Measurements from ENCODE around the gene PNPT1. TPM values are rescaled to one million over a fixed set of nuclear protein-coding genes. Genes with fewer than 3 reads are reported as not detected.
"Not testable (repeated sequence)": the region's sequence is repeated elsewhere in the genome, so short reads cannot be mapped to it uniquely, and the experiment has no call there.

The PNPT1 gene
- 16.0 and 16.2 TPM in 2 replicates for total RNA-seq

DNA sequence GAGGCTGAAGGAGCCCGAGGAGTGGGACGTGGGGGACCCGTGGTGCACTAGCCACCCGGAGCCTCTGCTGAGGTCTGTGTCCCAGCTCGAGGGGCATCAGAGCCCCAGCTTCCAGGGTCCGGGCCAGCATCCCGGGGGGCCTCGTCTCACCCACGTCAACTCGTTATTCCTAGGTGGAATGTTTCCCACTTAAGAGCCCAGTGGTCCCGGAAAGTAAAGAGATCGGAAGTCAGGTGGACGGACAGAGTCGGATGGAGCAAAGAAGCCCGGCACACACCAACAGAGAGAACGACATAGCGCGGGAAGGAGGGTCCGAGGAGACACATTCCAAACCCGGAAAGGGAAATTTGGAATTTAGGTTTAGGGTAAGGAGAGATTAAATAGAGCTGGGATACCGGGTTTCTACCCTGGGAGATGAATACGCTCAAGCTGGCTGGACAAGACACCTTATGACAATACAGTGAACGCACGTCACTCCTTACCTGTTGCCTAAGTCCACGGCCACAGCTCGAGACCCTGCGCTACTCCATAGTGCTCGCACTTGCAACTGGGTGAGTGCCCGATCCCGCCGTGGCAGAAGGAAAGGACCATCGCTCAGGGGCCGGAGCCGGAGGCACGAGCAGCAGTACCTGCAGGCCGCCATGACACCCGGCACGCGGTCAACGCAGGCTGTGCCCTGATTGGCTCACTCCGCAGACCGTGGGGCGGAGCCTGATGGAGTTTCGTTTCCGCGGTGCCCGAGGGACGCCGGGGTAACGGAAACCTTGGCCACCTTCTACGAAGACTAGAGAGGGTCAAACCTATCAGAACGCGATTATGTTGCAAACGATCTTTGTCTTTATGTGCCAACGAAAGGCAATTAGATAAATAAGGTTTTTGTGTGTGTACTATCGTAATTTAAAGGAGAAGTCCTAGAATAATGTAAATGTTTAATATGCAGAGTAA lies at the start of gene PNPT1:
PNPT1 (minus strand) TSS at position 664 of the 945 bp plus-strand sequence; CDS start at position 643, 21 bp downstream.
- DNase-seq (ENCODE audit: low read depth in 2 of 2): peak; percentile 86 to 89

DNA sequence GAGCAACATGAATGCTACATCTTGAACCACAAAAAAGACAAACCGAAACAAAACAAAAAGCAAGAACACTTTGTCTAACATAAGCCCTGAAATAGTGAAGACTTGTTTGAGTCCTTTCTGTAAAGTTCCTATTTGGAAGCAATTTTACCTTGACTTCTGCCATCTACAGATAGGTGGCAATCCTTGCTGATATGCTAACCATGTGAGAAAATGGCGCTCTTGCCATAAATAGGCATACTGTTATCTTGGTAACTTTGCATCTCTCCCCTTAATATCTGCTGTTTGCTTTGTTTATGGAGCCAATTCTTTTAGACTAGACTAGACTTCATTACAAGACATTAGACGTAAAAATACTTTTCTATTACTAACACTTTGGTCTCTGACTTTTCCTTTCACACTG lies 49.4 kb upstream of the PNPT1 start:
- no peak for DNase-seq (ENCODE audit: low read depth in 2 of 2)

DNA sequence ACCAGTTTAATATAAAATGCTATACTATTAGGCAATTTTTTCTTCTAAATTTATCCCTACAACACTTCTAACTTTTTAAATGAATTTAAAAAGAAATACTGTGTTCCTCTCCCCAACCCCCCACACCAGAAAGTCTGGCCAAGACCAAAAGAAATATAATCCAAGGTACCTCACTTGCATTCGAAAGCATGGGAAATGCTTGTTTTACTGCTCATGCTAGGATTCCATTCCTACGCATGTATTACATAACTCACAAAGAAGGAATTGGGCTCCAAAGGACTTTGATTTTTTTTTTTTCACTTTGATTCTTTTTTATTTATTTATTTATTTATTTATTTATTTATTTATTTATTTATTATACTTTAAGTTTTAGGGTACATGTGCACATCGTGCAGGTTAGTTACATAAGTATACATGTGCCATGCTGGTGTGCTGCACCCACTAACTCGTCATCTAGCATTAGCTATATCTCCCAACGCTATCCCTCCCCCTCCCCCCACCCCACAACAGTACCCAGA lies 42.4 kb upstream of the PNPT1 start:
- not testable (repeated sequence) for DNase-seq (ENCODE audit: low read depth in 2 of 2)

DNA sequence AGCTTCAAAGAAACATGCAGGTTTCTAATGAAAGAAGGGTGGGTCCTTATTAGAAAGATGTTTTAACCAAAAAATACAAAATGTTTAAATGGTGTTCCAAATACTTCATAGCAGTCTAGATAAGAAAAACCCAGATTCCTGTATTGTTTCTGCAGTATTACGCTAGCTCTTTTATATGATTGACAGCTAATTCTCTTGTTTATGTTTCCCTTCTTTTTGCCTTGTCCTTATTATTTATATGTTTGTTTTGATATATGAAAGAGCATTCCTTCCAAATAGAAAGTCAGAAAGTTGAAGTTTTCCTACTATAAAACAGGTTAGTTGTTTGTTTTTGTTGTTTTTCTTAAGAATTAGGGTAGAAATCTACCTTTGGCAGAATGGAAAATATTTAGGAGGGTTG lies 41.1 kb upstream of the PNPT1 start:
- no peak for DNase-seq (ENCODE audit: low read depth in 2 of 2)

DNA sequence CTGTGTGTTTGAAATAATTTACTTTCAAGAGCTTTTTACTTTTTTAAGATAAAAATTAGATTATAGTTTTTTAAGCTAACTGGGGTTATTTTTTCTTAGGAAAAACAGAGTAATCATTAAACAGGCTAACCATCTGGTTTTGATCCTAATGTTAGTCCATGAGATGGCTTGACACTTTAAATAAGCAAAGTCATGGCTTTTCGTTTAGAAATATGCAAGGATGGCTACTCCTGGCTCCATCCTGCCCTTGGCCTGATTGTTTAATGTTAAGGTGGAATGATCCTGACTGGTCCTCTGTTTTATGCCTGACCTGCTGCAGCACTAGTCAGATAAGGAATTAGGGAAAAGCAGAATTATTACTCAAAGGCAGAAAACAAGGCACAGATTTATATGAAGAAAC lies 39.7 kb upstream of the PNPT1 start:
- no peak for DNase-seq (ENCODE audit: low read depth in 2 of 2)

DNA sequence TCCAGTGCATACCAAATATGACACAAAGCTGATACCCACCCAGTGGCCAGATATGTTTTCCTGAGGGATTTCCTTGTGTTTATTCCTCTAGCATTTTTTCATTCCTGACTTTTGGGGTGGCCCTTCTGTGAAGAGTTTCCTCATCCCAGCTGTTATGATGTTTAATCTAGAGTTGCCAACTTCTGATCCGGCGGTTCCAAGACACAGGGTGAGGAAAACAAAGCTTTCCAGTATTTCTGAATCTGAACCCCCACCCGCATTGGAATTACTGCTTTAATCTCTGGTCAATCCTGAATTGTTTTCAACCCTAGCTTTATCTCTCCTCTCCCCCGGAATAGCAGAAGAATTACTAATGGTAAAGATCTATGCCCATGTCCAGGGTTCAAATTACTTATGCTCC lies 39.2 kb upstream of the PNPT1 start:
- DNase-seq (ENCODE audit: low read depth in 2 of 2): no peak

DNA sequence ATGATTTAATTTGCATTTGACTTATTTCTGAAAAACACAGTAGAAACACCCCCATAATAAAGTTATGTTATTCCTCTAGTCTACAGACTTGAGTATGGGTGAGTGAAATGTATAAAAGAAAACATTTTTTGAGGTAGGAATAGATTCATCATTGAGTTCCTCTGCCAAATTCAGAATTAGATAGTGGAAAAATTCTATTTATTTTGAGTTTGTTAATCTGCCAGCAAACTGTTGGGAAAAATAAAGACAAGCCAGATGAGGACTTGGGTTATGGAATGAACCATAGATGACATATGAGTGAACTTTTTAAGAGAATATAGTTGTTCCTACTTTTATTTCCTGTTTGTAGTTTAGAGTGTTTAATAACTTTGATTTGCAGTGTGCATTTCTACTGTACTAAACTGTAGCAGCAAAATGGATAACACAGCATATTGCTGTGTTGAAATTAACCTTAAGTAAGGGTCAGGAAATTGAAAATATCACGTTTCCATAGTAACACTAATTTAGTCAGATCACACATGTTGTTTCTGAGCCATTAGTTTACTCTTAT lies 35.6 kb upstream of the PNPT1 start:
- DNase-seq (ENCODE audit: low read depth in 2 of 2): peak in 1 of 2 donors; percentile 18

DNA sequence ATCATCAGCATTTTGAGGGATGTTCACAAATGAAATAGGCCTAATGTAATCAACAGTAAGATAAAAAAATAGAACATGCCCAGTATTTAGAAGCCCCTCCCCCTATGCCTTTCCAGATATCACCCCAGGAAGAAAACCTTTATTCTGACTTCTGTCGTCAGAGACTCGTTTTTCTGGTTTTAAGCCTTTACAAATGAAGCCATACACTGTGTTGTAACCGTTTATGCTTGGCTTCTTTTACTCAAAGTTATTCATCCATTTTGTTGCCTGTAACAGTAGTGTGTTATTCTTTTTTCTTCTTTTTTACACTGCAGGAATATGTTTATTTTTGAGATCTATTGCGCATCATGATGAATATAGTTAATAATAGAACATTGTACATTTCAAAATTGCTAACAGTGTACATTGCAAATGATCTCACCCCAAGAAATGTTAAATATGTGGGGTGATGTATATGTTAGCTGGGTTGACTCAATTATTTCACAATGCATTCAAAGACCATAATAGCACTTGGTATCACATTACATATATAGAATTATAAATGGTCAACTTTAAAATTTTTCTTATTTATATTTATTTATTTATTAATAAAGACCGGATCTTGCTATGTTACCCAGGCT lies 28.1 kb upstream of the PNPT1 start:
- no peak for DNase-seq (ENCODE audit: low read depth in 2 of 2)

DNA sequence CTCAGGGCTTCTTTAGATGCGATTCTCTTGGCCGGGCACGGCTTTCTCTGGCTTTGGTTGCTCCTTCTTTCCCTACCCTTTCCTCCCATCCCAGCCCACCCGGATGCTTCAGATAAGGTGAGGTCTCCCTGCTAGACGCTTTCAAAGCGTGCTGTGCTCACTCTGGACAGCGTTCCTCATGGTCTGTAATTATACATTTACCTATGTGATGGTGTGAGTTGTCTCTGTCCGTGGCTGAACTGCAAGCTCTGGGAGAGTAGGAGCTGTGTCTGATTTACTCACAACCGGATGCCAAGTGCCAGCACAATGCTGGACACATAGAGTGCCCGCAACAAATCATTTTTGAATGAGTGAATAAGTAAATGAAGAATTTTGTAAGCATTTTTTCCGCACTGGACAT lies 26.8 kb upstream of the PNPT1 start:
- DNase-seq (ENCODE audit: low read depth in 2 of 2): no peak

DNA sequence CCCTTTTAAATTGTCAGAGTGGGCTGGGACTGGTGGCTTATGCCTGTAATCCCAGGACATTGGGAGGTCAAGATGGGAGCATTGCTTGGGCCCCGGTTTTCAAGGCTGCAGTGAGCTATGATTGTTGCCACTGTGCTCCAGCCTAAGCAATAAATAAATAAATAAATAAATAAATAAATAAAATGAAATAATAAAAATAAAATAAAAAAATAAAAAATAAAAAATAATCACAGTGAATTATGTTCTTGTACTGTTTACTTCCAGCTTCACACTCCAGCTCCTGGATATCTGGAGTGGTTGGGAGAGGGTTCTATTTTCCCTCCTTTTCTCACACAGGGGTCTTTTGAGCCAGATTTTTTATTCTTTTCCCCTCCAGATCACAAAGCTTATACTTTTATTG lies 26.2 kb upstream of the PNPT1 start:
- DNase-seq (ENCODE audit: low read depth in 2 of 2): no peak

DNA sequence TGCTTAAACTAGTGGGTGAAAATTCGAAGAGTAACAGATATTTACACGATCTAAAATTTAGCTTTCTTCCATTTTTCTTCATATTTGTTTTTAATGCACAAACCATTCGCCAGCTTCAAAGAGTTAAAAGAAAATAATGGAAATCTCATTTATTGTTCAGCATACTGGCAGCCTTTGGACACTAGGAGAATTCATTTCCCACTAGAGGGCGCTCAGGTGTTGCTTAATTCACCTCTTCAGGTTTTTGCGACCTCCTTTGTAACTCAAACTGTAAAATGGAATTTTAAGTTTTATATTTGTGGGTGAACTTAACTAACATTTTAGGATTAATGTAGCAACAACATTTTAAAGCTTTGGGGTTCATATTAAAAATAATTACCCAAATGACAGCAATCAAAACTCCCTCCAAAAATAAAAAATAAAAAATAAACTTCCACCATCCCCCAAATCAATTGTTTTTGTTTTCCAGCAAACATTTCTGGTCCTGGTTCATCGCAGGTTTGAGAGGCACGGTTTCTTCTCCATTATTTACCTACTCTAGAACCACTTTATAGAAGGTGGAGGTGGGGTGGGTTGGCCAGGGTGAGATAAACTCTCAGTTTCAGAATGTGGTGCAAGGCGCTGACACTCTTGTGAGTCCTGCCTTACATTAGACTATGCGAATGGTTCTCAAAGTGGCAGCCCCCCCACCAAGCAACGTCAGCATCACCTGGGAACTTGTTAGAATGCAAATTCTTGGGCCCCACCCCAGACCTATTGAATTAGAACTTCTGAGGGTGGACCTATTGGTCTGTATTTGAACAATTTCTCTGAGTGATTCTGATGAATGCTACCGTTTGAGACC lies 24.7 kb upstream of the PNPT1 start:
- peak; percentile 63 to 79 for DNase-seq (ENCODE audit: low read depth in 2 of 2)

DNA sequence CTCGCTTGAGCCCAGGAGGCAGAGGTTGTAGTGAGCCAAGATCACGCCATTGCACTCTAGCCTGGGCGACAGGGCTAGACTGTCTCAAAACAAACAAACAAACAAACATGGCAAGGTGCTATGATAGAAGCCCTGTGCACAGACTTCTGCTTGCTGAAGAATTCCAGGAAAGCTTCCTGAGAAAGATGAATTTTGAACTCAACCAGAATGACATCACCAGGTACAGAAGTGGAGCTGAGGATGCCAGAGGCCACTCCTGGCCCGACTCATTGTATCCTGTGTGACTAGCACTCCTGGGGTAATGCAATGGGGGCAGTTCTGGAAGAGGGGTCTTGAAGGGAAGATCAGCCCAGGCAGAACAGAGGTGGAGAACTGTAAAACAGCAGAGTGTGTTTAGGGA lies 22.0 kb upstream of the PNPT1 start:
- no peak for DNase-seq (ENCODE audit: low read depth in 2 of 2)

DNA sequence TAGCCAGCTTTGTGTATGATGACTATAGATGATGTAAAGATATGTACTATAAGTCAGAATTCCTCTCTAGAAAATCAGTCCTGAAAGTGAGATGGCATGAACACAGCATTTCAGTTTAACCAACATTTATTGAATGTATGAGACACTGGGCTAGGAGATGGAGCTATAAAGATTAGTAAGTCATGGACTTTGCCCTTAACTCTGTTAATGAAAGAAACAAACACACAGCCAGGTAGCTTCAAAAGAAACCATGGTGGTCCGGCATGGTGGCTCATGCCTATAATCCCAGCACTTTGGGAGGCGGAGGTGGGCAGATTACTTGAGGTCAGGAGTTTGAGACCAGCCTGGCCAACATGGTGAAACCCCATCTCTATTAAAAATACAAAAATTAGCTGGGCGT lies 21.5 kb upstream of the PNPT1 start:
- not testable (repeated sequence) for DNase-seq (ENCODE audit: low read depth in 2 of 2)

DNA sequence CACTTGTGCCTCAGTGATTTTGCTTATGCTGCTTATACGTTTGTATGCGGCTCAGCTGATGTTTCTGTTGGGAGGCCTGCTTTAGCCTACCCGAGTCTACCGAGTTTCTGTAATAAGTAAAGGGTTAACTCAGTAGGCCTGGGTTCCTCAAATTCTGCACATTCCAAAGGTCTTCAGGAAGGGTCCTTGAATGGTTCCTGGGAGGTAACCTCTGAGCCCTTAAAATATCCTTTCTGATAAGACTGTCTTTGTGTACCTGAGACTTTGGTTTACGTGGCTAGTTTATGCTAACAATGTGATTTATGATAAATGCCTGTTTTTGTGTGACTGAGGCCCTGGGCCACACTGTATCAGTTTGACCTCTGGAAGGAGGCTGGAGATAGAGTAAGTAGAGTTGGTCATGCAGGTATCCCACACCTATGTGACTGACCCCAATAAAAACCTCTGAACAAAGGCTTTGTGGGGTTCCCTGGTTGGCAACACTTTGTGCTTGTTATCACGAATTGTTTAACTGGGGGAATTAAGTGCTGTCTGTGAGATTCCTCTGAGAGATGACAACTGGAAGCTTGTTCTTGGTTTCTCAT lies 18.9 kb upstream of the PNPT1 start:
- DNase-seq (ENCODE audit: low read depth in 2 of 2): no peak

DNA sequence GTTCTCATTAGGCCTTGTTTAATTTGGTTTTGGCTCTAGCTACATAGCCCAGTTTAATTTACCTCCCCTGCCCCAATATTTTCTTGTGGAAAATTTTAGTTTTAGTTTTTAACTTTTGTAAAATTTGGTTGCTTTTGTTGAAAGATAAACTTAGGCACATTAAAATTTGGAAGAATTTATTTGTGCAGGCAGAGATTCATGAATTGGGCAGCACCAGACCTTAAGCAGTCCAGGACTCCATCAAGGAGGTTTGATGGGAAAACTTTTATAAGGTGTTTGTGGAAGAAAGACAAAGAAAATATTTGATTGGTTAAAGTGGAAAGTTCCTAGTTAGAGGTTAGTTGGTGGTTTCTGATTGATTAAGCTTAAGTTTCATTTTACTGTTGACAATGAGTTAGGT lies 16.4 kb upstream of the PNPT1 start:
- DNase-seq (ENCODE audit: low read depth in 2 of 2): no peak

DNA sequence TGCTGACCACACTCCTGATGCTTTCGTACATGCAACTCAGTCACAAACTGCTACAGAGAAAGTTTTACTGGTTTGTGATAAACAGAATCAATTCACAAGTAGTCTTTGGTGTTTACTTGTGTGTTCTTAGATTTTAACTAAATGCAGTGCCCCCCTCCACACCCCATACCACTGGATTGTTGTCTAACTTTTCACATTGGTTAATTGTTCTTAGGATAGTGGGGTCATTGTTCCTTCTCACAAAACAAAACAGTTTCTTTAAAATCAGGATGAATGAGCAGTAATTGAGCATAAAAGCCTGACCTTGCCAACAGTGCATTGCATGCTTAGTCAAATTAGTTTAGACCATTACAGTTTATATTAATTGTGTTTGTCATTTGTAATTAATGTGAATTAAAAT lies 14.1 kb upstream of the PNPT1 start:
- DNase-seq (ENCODE audit: low read depth in 2 of 2): no peak

DNA sequence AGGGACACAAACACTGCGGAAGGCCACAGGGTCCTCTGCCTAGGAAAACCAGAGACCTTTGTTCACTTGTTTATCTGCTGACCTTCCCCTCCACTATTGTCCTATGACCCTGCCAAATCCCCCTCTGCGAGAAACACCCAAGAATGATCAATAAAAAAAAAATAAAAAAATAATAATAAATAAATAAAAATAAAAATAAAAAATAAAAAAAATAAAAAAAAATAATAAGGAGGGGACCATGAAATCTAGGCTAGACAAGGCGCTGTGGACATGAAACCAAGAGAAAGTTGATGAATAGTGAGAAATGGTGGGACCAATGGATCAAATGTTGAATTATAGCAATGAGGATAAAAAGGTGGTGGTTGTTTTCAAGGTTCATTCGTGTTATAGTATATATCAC lies 12.6 kb upstream of the PNPT1 start:
- DNase-seq (ENCODE audit: low read depth in 2 of 2): not testable (repeated sequence)

DNA sequence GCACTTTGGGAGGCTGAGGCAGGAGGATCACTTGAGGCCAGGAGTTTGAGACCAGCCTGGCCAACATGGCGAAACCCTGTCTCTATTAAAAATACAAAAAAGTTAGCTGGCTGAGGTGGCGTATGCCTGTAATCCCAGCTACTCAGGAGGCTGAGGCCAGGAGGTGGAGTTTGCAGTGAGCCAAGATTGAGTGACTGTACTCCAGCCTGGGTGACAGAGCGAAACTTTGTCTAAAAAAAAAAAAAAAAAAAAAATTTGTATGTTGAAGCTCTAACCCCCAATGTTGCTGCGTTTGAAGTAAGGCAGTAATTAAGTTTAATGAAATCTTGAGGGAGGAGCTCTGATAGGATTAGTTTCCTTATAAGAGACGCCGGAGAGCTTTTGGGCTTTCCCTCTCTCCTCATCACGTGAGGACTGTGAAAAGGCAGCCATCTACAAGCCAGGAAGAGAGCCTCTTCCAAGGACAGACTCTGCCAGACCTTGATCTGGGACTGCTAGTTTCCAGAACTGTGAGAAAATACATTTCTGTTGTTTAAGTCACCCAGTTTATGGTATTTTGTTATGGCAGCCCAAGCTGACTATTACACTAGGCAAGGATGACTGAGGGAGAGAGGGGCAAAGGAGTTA lies 11.5 kb upstream of the PNPT1 start:
- no peak for DNase-seq (ENCODE audit: low read depth in 2 of 2)

DNA sequence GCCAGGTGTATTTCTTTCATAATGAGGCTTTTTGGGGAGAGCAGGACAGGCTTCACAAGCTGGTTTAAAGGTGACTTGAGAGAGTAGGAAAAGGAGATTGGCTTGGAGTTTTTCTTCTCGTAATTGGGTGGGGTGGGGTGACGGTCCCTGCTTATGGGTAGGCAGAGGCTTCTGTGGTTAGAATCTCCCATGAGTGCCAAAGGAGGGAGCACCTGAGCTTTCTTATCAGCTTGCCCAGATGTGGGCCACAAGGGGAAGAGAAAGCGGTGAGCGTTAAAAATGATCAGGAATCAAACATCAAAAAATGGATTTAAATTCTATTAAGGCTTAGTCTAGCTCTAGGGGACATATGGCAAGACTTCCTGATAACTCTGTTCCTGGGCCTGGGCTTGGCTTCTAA lies 9.7 kb upstream of the PNPT1 start:
- no peak for DNase-seq (ENCODE audit: low read depth in 2 of 2)

DNA sequence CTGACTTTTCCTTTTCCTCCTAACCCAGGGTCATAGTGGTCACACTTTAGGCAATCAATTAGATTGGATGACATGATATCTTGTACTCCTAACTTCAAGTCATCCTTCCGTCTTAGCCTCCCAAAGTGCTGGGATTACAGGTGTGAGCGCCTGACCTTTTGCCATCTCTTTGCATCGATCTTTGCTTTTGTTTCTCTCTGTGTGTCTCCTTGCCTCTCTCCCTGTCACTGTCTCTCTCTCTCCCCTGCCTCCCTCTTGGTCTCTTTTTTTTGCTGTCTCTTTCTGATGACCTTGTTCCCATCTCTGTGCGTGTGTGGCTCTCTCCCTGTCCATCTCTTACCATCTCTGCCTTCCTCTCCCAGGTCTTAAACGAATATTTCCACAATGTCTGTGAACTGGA lies 904 bp downstream of the PNPT1 start:
- not testable (repeated sequence) for DNase-seq (ENCODE audit: low read depth in 2 of 2)

DNA sequence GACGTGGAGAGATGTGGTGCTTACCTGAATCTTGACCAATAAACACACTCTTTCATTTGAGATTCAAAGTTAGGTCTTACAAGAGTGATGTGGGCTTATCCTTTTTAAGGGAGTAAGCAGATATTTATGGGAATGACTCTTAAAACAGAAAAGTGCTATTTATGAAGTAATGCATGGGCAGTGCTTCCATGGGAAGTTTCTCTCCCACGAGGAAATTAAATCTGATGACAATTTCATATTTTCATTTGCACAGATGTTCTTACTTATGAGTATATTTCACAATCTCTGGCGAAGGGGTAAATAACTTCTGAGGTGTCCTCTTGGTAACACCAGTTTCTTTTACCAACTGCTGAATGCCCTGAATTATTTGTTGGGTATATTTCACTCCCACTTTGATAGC lies 21.0 kb downstream of the PNPT1 start:
- DNase-seq (ENCODE audit: low read depth in 2 of 2): no peak
